GM12878 (cell line): ENCODE results near the gene SYDE2. TPM values are rescaled to one million over a fixed set of nuclear protein-coding genes. Genes with fewer than 3 reads are reported as not detected.

Experiments used
- ATAC-seq: fragments of 200-7000 bp; cut with Tn5 transposase; 3 replicates; pipeline ENCODE4 v1.9.1; 2020; ENCODE audit warnings: mild to moderate bottlenecking, moderate library complexity
- BruUV-seq: library from RNA; stranded (reverse); fragments of 400-500 nt; replicated peaks from 2 replicates; lab custom pipeline; 2021; lab: Mats Ljungman, UMichigan
- CTCF ChIA-PET: fragments of 300-600 bp; sonication (Branson Sonifier 250); formaldehyde crosslinking; extraction: SDS; loops from one replicate; lab custom pipeline; 2021; ENCODE audit warnings: inconsistent platforms; lab: Yijun Ruan, JAX
- POLR2A ChIA-PET: fragments of 350-600 bp; formaldehyde crosslinking; extraction: SDS; loops from one replicate; lab custom pipeline; 2021; ENCODE audit warnings: inconsistent platforms; lab: Charles Lee
- RAD21 ChIA-PET: fragments of 300-600 bp; sonication (Branson Sonifier 250); formaldehyde crosslinking; loops from one replicate; lab custom pipeline; 2023; ENCODE audit warnings: antibody characterized with exemption; ENCODE audit not compliant: unreplicated experiment; lab: Charles Lee
- SMC1A ChIA-PET: fragments of 300-600 bp; sonication (Branson Sonifier 250); formaldehyde crosslinking; loops from one replicate; lab custom pipeline; 2023; ENCODE audit not compliant: unreplicated experiment, uncharacterized antibody; lab: Charles Lee
- DNase-seq: peaks from one replicate; pipeline ENCODE4 v3.0.0-alpha.2; 2011; ENCODE audit warnings: low read depth, low spot score
- FAIRE-seq: peaks from 3 replicates; lab custom pipeline; 2011; peaks lifted over from hg19 to GRCh38; lab: Jason Lieb, UNC
- H2AFZ ChIP-seq: 2 replicates; pipeline ENCODE4 v1.6.0; 2011; ENCODE audit warnings: low read depth, low read length, control low read depth; ENCODE audit not compliant: control insufficient read depth
- H3K27ac ChIP-seq: 2 replicates; pipeline ENCODE4 v1.5.1; 2011; ENCODE audit warnings: control low read depth; ENCODE audit not compliant: control insufficient read depth, insufficient read depth
- H3K27me3 ChIP-seq, 2 experiments: replicated peaks in 1 of 2; 2 replicates each; pipeline versions ENCODE4 v1.6.0 to v1.6.1; 2011; ENCODE audit warnings: low read length in 1 of 2; ENCODE audit not compliant: control insufficient read depth in 2 of 2, insufficient read depth in 2 of 2
- H3K36me3 ChIP-seq, 2 experiments: 2 replicates each; pipeline ENCODE4 v1.5.1; 2011; ENCODE audit warnings: low read length in 1 of 2; ENCODE audit not compliant: control insufficient read depth in 2 of 2, insufficient read depth in 2 of 2
- H3K4me1 ChIP-seq: 2 replicates; pipeline ENCODE4 v1.6.1; 2011; ENCODE audit warnings: mild to moderate bottlenecking, low read length, moderate library complexity, mixed read lengths; ENCODE audit not compliant: control insufficient read depth, insufficient read depth
- H3K4me2 ChIP-seq: 2 replicates; pipeline ENCODE4 v1.6.0; 2011; ENCODE audit warnings: control low read depth; ENCODE audit not compliant: control insufficient read depth, insufficient read depth
- H3K4me3 ChIP-seq: fragments of 200-600 bp; sonication (generic); 2 replicates; pipeline ENCODE4 v1.5.1; 2016
- H3K79me2 ChIP-seq: 2 replicates; pipeline ENCODE4 v1.6.0; 2011; ENCODE audit warnings: low read length; ENCODE audit not compliant: control insufficient read depth, insufficient read depth
- H3K9ac ChIP-seq: 2 replicates; pipeline ENCODE4 v1.8.0; 2011; ENCODE audit warnings: low read length, control low read depth, mixed read lengths; ENCODE audit not compliant: control insufficient read depth, insufficient read depth
- H3K9me3 ChIP-seq: replicated peaks from 3 replicates; pipeline ENCODE4 v1.5.1; 2011; ENCODE audit warnings: mild to moderate bottlenecking, low read length; ENCODE audit not compliant: control insufficient read depth, insufficient read depth
- H4K20me1 ChIP-seq: 2 replicates; pipeline ENCODE4 v1.6.0; 2011; ENCODE audit not compliant: control insufficient read depth, insufficient read depth
- EZH2 ChIP-seq: IDR thresholded peaks from 2 replicates; pipeline ENCODE4 v1.6.1; 2012; ENCODE audit warnings: low read depth, mild to moderate bottlenecking, control low read depth, inconsistent platforms, low read length, borderline replicate concordance; ENCODE audit not compliant: control insufficient read depth
- RAD21 ChIP-seq: IDR thresholded peaks from 2 replicates; pipeline ENCODE4 v1.6.1; 2011; ENCODE audit warnings: mild to moderate bottlenecking, low read depth, low read length, moderate library complexity; ENCODE audit not compliant: insufficient read depth
- RUNX3 ChIP-seq: IDR thresholded peaks from 2 replicates; pipeline ENCODE4 v1.6.1; 2012; ENCODE audit warnings: low read length, inconsistent platforms
- SRF ChIP-seq, 2 experiments: IDR thresholded peaks; 2 replicates each; pipeline ENCODE4 v1.6.1; 2011; ENCODE audit warnings: low read depth in 2 of 2, low read length in 2 of 2, mild to moderate bottlenecking in 1 of 2, moderate library complexity in 1 of 2
- WGBS: methylation state at CpG from one replicate; pipeline ENCODE4 v1.1.6; 2016; ENCODE audit warnings: low lambda C conversion rate; ENCODE audit not compliant: insufficient replicate concordance, insufficient coverage; ENCODE audit errors: missing lambda C conversion rate; 5-methylcytosine and 5-hydroxymethylcytosine counted together
- in situ Hi-C: fragments of 300-500 bp; cut with MboI; formaldehyde crosslinking; loops from 9 replicates; pipeline ENCODE4 v1.14.3; 2018; ENCODE audit warnings: mixed read lengths
- intact Hi-C: fragments of 100-400 bp; cut with micrococcal nuclease; formaldehyde crosslinking; loops from one replicate; pipeline ENCODE4 v1.14.2; 2022; ENCODE audit not compliant: unreplicated experiment
- polyA plus RNA-seq, 11 experiments: library from polyadenylated mRNA; depleted of rRNA in 4 of 11; unstranded in 6 of 11; stranded (reverse) in 5 of 11; fragments of >200 nt; fragmentation: Nextera tagmentation in 4 of 11; fragmentation: Illumina TruSeq in 1 of 11; extraction: Ambion mirVana in 4 of 11; extraction: Trizol in 1 of 11; gene quantifications; 1 replicate in 1 of 11; 2 replicates in 10 of 11; pipeline versions ENCODE4 v1.2.1 to v1.2.3, GENCODE V29; 2011 to 2016; ENCODE audit warnings: inconsistent platforms in 2 of 11, missing spikeins in 2 of 11, low read depth in 1 of 11
- total RNA-seq, 4 experiments: library from RNA; depleted of rRNA in 3 of 4; stranded (reverse); fragments of >200 nt in 3 of 4; fragmentation: Illumina TruSeq in 1 of 4; extraction: Trizol in 1 of 4; gene quantifications; 2 replicates each; pipeline versions ENCODE4 v1.2.1 to v1.2.3, GENCODE V29; 2013 to 2021
- TF ChIP-seq, protein P1 (sequence below): fragments of 450-650 bp; IDR thresholded peaks from 2 replicates; pipeline ENCODE4 v1.6.1; 2018; ENCODE audit warnings: borderline replicate concordance, mild to moderate bottlenecking; ENCODE audit not compliant: partially characterized antibody
- TF ChIP-seq, protein P2 (sequence below): IDR thresholded peaks from 2 replicates; pipeline ENCODE4 v1.6.1; 2011; ENCODE audit warnings: borderline replicate concordance, low read depth, mild to moderate bottlenecking, moderate library complexity, mixed read lengths, low read length; ENCODE audit not compliant: insufficient read depth; ENCODE audit errors: extremely low read length
- TF ChIP-seq, protein P3 (sequence below): fragments of 450-650 bp; IDR thresholded peaks from 2 replicates; pipeline ENCODE4 v1.6.1; 2017; ENCODE audit warnings: borderline replicate concordance

SYDE2 gene
- total and polyA plus RNA-seq, 10 of the 15 experiments (the other 5 are each of a cell fraction or from before 2014, with no cell fraction given): 0.37 to 4.1 (median 1.8) TPM; not detected in 1

DNA sequence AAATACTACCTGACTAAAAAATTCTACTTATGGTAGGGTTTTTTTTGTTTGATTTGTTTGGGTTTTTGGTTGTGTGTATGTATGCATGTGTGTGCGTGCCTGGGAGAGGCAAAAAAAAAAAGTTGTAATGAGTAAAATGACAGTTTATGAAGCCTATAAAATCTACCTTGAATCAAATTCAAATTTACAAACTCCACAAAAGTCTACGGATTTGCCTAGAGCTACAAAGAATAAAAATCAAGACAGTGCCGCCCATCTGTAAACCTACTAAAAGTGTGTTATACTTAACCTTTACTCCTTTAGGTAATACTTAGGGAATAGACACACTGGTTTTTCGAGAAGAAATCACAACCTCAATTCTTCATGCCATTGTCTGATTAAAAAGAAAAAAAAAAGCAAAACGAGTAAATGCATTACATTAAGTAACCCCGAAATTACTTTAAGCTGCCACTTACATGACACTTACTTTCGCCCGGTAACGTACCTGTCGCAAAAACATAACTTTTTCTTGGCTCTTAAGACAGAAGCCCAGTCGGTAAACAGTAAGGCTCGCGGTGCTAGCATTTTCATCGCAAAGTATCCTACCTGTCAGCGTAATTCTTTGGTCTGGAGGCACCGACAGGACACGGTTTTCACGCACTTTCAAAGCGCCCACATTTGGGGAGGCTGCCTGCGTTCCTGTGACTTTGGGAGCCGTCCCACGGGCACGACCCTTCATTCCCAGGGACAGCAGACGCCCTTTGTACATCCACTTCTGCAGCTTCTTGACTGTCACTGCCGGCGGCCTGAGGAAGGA, 951 bp downstream of the SYDE2 start:
- in situ Hi-C loops: no loop called here
- H3K9ac ChIP-seq: peak overlapping the region; percentile 51

DNA sequence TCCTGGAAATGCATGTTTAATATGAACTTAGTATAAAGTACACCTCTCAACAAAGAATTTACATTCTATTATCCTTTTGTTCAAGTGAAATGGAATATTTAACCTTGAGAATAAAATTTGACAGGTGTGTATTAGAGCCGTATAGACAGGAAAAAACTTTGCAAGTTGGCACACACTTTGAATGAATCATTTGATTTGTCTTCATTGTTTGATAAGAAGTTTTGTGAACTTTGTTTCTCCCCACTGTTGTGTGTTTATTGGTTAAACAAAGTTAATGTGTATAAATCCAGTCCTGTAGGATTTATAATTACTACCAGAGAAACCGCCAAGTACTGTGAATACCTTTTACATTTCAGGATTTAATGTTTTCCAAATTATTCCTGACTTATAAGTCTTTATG, 2.0 kb downstream of the SYDE2 start:
- in situ Hi-C loops: no loop called here
- Histone ChIP-seq H2AFZ (no peak overlapping the region), H3K4me1 (no peaks in the 10 kb centered on the region; the same call in 1 of the 2 replicates), H3K4me2 (no peak overlapping the region), H3K9me3 (no peaks in the 10 kb centered on the region), H3K36me3 (no peaks in the 10 kb centered on the region), H3K79me2 (peaks cover 4% of the 10 kb centered on the region), H4K20me1 (no peaks in the 10 kb centered on the region), H3K4me3 (peak overlapping the region; percentile 24; the same call in 1 of the 2 replicates), H3K9ac (no peak overlapping the region), H3K27ac (no peak overlapping the region), H3K27me3 (peaks cover 0 to 3% of the 10 kb centered on the region in 2 experiments; a peak in 3 of 4 replicates)
- DNase-seq (no peak), ATAC-seq (no peak), FAIRE-seq (no peak)
- ChIA-PET SMC1A (no interaction called here), POLR2A (no interaction called here), RAD21 (no interaction called here), CTCF (no interaction called here)
- 45% methylated on average over 2 of the region's 2 CpGs for WGBS
- no TSS peak for BruUV-seq
- intact Hi-C loops: no loop called here
- TF ChIP-seq SRF (IDR thresholded peaks at IDR 0.05; ENCODE audit: low read depth in 2 of 2, low read length in 2 of 2) (no peak), RAD21 (no peak), RUNX3 (no peak)
- TF ChIP-seq, protein P1, sequence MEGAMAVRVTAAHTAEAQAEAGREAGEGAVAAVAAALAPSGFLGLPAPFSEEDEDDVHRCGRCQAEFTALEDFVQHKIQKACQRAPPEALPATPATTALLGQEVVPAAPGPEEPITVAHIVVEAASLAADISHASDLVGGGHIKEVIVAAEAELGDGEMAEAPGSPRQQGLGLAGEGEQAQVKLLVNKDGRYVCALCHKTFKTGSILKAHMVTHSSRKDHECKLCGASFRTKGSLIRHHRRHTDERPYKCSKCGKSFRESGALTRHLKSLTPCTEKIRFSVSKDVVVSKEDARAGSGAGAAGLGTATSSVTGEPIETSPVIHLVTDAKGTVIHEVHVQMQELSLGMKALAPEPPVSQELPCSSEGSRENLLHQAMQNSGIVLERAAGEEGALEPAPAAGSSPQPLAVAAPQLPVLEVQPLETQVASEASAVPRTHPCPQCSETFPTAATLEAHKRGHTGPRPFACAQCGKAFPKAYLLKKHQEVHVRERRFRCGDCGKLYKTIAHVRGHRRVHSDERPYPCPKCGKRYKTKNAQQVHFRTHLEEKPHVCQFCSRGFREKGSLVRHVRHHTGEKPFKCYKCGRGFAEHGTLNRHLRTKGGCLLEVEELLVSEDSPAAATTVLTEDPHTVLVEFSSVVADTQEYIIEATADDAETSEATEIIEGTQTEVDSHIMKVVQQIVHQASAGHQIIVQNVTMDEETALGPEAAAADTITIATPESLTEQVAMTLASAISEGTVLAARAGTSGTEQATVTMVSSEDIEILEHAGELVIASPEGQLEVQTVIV: no peak
- TF ChIP-seq, protein P2, sequence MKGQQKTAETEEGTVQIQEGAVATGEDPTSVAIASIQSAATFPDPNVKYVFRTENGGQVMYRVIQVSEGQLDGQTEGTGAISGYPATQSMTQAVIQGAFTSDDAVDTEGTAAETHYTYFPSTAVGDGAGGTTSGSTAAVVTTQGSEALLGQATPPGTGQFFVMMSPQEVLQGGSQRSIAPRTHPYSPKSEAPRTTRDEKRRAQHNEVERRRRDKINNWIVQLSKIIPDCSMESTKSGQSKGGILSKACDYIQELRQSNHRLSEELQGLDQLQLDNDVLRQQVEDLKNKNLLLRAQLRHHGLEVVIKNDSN: no peak

More for the DNA sequence above, 951 bp downstream of the SYDE2 start:
- BruUV-seq: no TSS peak
- DNase-seq (no peak), FAIRE-seq (peak; percentile 70), ATAC-seq (no peak)
- no peaks in the 10 kb centered on the region for H3K9me3 ChIP-seq
- ChIA-PET CTCF (interaction anchor here (1.0 kb wide), 1 partner anchor 59 kb away, joined by 6 read pairs; no protein-coding TSS in a partner anchor), POLR2A (no interaction called here), RAD21 (no interaction called here), SMC1A (interaction anchor here (0.7 kb wide), 1 partner anchor 1209 kb away, joined by 5 read pairs; no protein-coding TSS in a partner anchor)
- no peaks in the 10 kb centered on the region for H4K20me1 ChIP-seq
- intact Hi-C loops: loop anchor here (5.0 kb wide), 1 partner anchor 52 kb away; no protein-coding TSS in a partner anchor
- H2AFZ ChIP-seq: peak overlapping the region; percentile 87
- TF ChIP-seq, protein P3, sequence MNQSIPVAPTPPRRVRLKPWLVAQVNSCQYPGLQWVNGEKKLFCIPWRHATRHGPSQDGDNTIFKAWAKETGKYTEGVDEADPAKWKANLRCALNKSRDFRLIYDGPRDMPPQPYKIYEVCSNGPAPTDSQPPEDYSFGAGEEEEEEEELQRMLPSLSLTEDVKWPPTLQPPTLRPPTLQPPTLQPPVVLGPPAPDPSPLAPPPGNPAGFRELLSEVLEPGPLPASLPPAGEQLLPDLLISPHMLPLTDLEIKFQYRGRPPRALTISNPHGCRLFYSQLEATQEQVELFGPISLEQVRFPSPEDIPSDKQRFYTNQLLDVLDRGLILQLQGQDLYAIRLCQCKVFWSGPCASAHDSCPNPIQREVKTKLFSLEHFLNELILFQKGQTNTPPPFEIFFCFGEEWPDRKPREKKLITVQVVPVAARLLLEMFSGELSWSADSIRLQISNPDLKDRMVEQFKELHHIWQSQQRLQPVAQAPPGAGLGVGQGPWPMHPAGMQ: no peak
- 0 out of 2 replicates have a peak, but pooled peaks have one; percentile 20 for TF ChIP-seq EZH2
- peak overlapping the region; percentile 78 for H3K4me3 ChIP-seq
- no peak overlapping the region; the same call in 1 of the 2 replicates for H3K27ac ChIP-seq
- WGBS: 23% methylated on average over 26 of the region's 26 CpGs
- H3K36me3 ChIP-seq: no peaks in the 10 kb centered on the region
- H3K79me2 ChIP-seq: peaks cover 4% of the 10 kb centered on the region
- H3K4me2 ChIP-seq: peak overlapping the region; percentile 95
- peaks cover 0 to 3% of the 10 kb centered on the region in 2 experiments; a peak in 3 of 4 replicates for H3K27me3 ChIP-seq
- no peaks in the 10 kb centered on the region; the same call in 1 of the 2 replicates for H3K4me1 ChIP-seq
